ENCODE data around the gene PDE6D. TPM values are rescaled to one million over a fixed set of nuclear protein-coding genes. Genes with fewer than 3 reads are reported as not detected.
"Not testable (repeated sequence)": the region's sequence is repeated elsewhere in the genome, so short reads cannot be mapped to it uniquely, and the experiment has no call there.

Gene PDE6D
- polyA plus RNA-seq, 4 donors, result 26.8 to 28.7 (median 27.6) TPM

GRCh38 chr2:231780123-231780908, 766 bp downstream of the PDE6D start:
- no peak for DNase-seq (ENCODE audit: low read depth in 4 of 4, low spot score in 3 of 4)

DNA sequence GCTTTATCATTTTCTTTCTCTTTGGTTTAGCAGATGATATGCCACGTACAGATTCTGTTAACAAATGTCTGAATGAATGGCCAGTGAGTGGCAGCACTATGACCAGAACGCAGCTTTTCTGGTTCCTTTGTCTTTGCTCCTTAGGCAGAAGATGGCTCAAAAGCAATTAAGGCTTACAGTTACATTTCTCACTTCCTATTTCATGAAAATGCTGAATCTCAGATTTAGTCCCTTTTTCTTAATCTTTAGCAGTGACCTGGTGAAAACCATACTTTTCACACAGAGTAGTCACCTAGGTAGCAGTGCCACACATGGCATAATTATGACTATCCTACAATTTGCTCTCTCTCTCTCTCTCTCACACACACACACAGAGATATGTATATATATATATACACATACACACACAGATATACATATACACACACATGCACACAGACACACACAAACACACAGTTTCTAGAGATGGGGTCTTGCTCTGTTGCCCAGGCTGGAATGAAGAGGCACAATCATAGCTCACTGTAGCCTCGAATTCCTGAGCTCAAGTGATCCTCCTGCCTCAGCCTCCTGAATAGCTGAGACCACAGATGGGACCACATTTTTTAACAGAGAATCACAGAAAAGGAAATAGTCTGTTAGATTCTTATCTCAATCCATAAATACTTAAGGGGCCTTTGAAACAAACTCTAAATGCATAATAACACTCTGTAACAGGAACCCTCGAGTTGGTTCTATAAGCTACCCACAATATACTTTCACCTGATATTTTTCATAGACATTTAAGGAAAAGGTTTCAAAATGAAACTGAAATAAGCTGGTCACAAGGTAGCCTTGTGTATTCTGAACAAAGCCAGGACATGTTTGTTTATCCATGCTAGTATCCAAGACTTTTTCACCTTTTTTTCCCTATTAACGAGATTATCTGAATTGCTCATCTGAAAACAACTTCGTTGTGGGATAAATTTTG, 11.6 kb downstream of the PDE6D start:
- no peak for DNase-seq (ENCODE audit: low read depth in 4 of 4, low spot score in 3 of 4)

GRCh38 chr2:231765496-231765929, 15.6 kb downstream of the PDE6D start:
- no peak for DNase-seq (ENCODE audit: low read depth in 4 of 4, low spot score in 3 of 4)

- no peak for DNase-seq (ENCODE audit: low read depth in 4 of 4, low spot score in 3 of 4)
Measured at GRCh38 chr2:231764760-231765159, 16.3 kb downstream of the PDE6D start.

- DNase-seq (ENCODE audit: low read depth in 4 of 4, low spot score in 3 of 4), result no peak
Measured at GRCh38 chr2:231764124-231764523, 17.0 kb downstream of the PDE6D start.

- DNase-seq (ENCODE audit: low read depth in 4 of 4, low spot score in 3 of 4), result no peak
Measured at GRCh38 chr2:231761735-231762134, 19.3 kb downstream of the PDE6D start.

- no peak for DNase-seq (ENCODE audit: low read depth in 4 of 4, low spot score in 3 of 4)
Measured at GRCh38 chr2:231752061-231752460, 29.0 kb downstream of the PDE6D start.

DNA sequence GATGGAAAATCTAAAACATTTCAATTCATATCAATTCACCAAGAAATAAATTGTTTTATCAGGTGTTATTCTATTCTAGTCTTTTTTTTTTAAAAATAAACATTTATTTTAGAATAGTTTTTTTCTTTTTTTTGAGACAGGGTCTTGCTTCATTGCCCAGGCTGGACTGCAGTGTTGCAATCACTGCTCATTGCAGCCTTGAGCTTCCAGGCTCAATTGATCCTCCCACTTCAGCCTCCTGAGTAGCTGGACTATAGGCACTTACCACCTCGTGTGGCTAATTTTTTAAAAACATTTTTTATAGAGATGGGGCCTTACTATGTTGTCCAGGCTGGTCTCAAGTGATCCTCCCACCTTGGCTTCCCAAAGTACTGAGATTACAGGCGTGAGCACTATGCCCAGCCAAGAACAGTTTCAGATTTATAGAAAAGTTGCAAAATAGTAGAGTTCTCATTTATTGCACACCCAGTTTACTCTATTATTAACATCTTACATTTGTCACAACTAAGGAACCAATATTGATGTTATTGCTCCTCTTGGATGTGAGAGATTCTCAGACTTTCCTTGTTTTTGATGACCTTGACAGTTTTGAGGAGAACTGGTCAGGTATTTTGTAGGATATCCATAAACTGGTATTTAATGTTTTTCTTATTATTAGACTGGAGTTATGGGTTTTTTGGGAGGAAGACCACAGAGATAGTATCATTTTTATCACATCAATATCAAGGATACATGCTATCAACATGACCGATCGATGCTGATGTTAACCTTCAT, 29.9 kb downstream of the PDE6D start:
- DNase-seq (ENCODE audit: low read depth in 4 of 4, low spot score in 3 of 4), result no peak

- DNase-seq (ENCODE audit: low read depth in 4 of 4, low spot score in 3 of 4), result not testable (repeated sequence)
Measured at GRCh38 chr2:231749016-231749415, 32.1 kb downstream of the PDE6D start.

DNA sequence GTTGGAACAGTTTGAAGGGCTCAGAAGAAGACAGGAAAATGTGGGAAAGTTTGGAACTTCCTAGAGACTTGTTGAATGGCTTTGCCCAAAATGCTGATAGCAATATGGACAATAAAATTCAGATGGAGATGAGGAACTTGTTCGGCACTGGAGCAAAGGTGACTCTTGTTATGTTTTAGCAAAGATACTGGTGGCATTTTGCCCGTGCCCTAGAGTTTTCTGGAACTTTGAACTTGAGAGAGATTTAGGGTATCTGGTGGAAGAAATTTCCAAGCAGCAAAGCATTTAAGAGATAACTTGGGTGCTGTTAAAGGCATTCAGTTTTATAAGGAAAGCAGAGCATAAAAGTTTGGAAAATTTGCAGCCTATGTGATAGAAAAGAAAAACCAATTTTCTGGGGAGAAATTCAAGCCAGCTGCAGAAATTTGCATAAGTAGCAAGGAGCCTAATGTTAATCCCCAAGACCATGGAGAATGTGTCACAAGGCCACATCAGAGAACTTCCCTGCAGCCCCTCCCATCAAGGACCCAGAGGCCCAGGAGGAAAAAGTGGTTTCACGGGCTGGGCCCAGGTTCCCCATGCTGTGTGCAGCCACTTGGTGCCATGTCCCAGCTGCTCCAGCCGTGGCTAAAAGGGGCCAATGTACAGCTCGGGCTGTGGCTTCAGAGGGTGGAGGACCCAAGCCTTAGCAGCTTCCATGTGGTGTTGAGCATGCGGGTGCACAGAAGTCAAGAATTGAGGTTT, 32.8 kb downstream of the PDE6D start:
- not testable (repeated sequence) for DNase-seq (ENCODE audit: low read depth in 4 of 4, low spot score in 3 of 4)

DNA sequence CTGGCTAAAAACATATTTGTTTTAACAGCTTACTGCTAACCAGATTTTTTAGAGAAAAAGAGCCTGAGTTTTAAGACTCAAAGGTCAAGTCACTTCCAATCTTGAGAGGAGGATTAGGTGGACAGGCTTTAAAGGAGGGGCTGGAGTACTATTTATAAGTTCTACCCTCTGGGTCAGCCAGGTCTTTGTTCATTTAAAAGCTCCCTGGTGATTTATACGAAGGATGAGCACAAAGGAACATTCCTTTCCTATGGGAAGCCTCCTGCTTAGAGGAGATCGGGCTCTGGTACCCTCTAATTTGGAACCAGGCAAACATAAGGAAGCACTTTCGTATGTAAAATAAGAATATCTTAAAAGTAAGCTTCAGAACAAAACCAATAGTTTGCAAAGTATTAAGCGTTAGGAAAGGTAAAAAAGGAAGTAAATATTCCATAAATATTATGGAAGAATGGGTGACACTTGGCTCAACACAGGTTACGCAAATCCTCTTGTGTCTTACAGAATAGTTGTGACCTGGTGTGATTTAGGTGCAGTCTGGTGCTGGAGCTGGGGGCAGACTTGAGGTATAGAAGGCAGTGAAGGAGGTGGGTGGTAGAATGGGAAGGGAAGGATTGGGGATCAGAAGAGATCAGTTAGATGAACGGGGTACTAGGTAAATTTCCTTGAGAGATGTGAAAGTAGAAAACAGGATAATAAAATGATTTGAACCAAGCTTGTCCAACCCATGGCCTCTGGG, 35.6 kb downstream of the PDE6D start:
- no peak for DNase-seq (ENCODE audit: low read depth in 4 of 4, low spot score in 3 of 4)

DNA sequence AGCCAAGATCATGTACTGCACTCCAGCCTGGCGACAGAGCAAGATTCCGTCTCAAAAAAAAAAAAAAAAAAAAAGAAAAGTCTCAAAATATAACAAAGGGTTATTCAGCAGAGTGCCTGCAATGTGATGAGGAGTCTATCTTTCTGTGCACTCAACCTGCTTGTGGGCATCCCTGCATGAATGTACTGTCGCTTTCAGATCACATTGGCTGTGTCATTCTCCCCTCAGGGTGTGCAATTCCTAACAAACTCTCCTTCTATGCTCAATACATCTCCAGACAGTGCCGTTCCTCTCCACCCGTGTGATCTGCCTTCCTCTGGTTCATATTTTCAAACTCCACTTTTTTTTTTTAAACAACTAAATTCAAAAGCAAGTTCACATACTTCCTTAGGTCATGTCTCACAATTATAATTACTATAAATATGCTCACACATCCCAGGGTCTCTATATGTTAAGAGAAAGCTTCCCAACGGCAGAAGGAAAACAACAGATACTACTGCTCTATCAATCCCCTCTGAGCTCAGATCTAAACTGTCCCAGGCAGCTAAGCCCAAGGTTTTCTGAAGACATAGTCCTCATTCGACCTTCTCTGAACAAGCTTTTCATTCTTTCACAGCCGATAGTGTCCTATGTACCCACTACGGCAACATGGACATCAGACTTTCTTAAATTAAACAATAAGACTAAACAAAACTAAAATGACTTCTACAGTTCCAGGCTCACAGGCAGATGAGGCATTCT, 37.5 kb downstream of the PDE6D start:
- DNase-seq (ENCODE audit: low read depth in 4 of 4, low spot score in 3 of 4), result no peak

GRCh38 chr2:231737761-231738160, 43.3 kb downstream of the PDE6D start:
- DNase-seq (ENCODE audit: low read depth in 4 of 4, low spot score in 3 of 4), result no peak

DNA sequence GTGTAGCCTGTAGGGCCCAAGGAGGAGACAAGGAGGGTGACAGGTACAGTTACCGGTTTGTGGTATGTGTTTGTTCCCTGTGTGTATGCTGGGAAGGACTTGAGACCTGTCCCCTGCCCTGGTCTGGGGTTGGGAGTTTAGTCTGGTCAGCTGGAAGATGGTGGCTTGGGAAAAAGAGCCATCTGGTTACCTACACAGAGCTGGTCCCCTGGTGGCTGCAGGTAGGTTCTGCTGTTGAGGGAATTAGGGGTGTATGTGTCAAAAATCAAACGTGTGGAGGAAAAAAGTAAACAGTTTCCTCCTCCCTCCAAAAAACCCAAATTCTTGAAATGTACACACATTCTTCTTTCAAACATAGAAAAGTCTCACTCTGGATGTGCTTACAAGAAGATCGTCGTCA, 48.5 kb downstream of the PDE6D start:
- no peak for DNase-seq (ENCODE audit: low read depth in 4 of 4, low spot score in 3 of 4)

- DNase-seq (ENCODE audit: low read depth in 4 of 4, low spot score in 3 of 4), result no peak
Measured at GRCh38 chr2:231727621-231728020, 53.5 kb downstream of the PDE6D start.

GRCh38 chr2:231726276-231726675, 54.8 kb downstream of the PDE6D start:
- DNase-seq (ENCODE audit: low read depth in 4 of 4, low spot score in 3 of 4), result no peak

- DNase-seq (ENCODE audit: low read depth in 4 of 4, low spot score in 3 of 4), result no peak
Measured at GRCh38 chr2:231725476-231725875, 55.6 kb downstream of the PDE6D start.

DNA sequence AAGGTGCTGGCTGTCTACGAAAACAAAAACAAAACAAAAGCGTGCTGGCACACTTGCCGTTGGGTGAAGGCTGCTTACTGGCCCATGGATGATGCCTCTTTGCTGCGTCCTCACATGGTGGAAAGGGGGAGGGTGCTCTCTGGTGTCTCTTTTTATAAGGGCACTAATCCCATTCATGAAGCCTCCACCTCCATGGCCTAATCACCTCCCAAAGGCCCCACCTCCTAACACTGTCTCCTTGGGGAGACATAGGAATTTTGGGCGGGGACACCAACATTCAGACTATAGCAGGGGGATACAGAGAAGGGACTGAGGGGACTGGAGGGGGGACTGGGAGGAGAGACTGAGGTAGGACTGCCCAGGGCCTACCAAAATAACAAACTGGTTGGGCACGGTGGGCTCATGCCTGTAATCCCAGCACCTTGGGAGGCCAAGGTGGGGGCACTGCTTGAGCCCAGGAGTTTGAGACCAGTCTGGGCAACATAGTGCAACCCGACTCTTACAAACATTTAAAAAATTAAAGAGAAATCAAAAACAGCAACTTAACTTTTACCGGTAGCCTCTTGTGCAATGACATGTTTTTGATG, 58.3 kb downstream of the PDE6D start:
- no peak for DNase-seq (ENCODE audit: low read depth in 4 of 4, low spot score in 3 of 4)

Data from right renal pelvis (tissue), 4 donors.